HG02610 (cell line): Measurements from ENCODE around the gene ZNF610.

Source experiments
- ATAC-seq: cut with Tn5 transposase; IDR thresholded peaks from one replicate; pipeline ENCODE4 v1.9.1; 2021; ENCODE audit warnings: mild to moderate bottlenecking, moderate library complexity; ENCODE audit not compliant: unreplicated experiment

ZNF610 gene

GRCh38 chr19:52397310-52398080 is 61.5 kb downstream of the ZNF610 start, which contains the start of gene ZNF528:
TSS of gene ZNF528 (plus strand) at chr19:52397849. CDS start at chr19:52402014, 4,165 bp downstream.
- ATAC-seq = peak; percentile 81

GRCh38 chr19:52398081-52398441 is 62.0 kb downstream of the ZNF610 start:
- no peak for ATAC-seq

GRCh38 chr19:52410276-52410675 is 74.2 kb downstream of the ZNF610 start:
- no peak for ATAC-seq

- no peak for ATAC-seq
Observed at GRCh38 chr19:52415711-52416110, 79.7 kb downstream of the ZNF610 start.
